Measurements from ENCODE around the gene AEBP1.

The AEBP1 gene

GRCh38 chr7:44128721-44129582 is 24.8 kb downstream of the AEBP1 start:
- no peak for DNase-seq (ENCODE audit: extremely low read depth, low read depth)
- TF ChIP-seq CTCF (IDR thresholded peaks at IDR 0.05; ENCODE audit: low read depth, low read length): no peak

- TF ChIP-seq CTCF (IDR thresholded peaks at IDR 0.05; ENCODE audit: low read depth, low read length): peak; percentile 37
- DNase-seq (ENCODE audit: extremely low read depth, low read depth): no peak
Measured at GRCh38 chr7:44131173-44132029, 27.3 kb downstream of the AEBP1 start.

GRCh38 chr7:44132039-44132438 is 27.9 kb downstream of the AEBP1 start:
- TF ChIP-seq CTCF (IDR thresholded peaks at IDR 0.05; ENCODE audit: low read depth, low read length): no peak
- no peak for DNase-seq (ENCODE audit: extremely low read depth, low read depth)

GRCh38 chr7:44133295-44133694 is 29.1 kb downstream of the AEBP1 start:
- TF ChIP-seq CTCF (IDR thresholded peaks at IDR 0.05; ENCODE audit: low read depth, low read length): no peak
- DNase-seq (ENCODE audit: extremely low read depth, low read depth): no peak

GRCh38 chr7:44134943-44135628 is 30.9 kb downstream of the AEBP1 start:
- DNase-seq (ENCODE audit: extremely low read depth, low read depth): no peak
- no peak for TF ChIP-seq CTCF (IDR thresholded peaks at IDR 0.05; ENCODE audit: low read depth, low read length)

GRCh38 chr7:44136731-44137130 is 32.6 kb downstream of the AEBP1 start:
- DNase-seq (ENCODE audit: extremely low read depth, low read depth): no peak
- no peak for TF ChIP-seq CTCF (IDR thresholded peaks at IDR 0.05; ENCODE audit: low read depth, low read length)

Measured in AG09319 (cell line).